Activated T-cell treated with anti-CD3 and anti-CD28 coated beads for 24 hours (primary cell): ENCODE data around the gene FBXL22.

ENCODE experiments used
- DNase-seq: peaks from one replicate; pipeline ENCODE4 v3.0.0-alpha.2; 2020; ENCODE audit warnings: low read depth

The FBXL22 gene

DNA sequence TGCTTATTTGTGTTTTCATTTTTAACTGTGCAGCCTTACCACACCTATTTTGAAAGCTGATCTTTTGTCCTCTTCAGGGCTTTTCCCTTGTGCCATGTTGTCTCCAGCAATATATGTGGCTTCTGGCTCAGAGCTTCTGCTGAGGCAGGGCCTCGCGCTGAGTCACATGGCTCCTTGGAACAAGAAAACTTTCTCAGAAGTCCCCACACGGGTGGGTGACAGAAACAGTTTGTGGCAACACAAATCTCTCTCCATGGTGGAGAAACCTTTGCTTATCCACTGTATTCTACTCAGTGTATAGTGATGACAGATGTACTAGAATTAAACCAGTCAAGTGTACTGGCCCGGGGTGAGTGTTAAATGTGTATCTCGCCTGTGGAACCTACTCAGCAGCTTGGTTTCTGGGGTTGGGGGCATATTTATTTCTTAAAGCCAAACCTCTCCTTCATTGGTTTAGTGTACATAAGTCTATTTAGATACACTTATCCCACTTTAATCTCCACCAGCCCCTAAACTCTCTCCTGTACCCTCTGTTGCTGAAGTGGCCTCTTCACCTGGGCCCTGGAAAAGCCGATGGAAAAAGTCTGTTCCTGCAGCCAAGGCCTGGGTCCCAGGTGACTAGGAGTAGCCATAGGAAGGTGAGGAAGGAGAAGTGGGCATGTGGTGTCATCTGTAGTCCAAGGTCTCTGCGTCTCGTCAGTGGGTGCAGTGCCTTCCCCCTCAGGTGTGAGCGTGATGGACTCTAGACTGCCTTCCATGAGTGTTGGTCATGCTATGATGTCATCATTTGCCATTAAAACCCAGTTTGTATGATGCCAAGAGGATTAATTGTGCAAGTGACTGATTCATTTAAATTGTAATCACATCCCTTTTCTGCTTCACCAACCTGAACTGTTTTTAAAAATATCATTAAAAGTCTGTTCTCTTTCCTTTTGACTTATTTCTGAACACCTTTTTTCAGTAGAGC, 3.2 kb upstream of the FBXL22 start:
- DNase-seq = peak; percentile 32

DNA sequence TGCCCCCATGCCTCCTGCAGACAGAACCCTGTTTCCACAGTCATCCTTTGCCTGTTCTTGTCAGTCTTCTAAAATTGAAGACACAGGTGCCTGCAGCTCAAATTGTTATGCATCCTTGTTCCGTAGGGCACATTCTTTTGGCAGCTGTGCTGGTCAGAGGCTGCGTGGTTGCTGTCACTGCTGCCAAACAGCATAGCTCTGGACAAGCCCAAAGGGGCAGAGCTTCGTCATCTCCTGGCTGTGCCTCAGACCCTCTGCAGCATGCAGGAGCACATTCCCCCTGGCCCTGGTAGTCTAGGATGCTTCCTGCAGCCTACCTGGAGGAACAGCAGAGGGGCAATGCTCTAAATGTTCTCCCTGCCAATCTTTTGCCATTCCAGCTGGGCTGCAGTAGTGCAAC, 2.1 kb upstream of the FBXL22 start:
- no peak for DNase-seq

DNA sequence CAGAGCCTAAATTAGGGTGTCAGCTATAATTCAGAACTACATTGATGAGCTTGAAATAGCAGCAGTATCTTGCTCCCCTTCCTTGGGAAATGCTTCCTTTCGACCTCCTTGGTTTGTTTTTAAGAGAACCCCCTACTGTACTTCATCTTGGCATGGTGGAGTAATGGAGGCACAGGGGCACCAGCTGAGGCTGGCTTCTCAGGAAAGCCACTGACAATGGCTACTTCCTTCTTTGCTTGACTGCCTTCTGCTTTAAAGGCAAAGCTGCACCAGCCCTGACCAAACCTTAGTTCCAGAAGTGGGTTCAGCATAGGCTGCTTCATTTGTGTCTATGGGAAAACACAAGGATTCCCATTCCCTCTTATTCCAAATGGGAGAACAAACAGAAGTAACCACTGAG, 1.5 kb upstream of the FBXL22 start:
- no peak for DNase-seq

DNA sequence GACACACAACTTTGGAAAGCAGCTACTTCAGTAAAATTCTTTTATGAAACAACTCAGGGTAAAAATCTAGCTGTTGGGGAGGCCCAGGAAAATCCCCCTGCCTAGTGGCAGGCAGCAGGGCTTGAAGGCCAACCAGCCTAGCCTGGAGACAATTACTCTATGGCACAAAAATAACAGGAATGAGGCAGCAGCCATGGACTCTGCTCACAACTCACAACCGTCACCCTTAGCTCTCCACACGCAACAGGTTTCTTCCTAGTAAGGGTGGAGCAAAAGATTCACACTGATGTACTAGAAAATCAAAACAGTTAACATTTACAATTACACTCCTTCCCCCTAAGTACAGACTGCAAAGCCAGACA, 530 bp upstream of the FBXL22 start:
- no peak for DNase-seq

DNA sequence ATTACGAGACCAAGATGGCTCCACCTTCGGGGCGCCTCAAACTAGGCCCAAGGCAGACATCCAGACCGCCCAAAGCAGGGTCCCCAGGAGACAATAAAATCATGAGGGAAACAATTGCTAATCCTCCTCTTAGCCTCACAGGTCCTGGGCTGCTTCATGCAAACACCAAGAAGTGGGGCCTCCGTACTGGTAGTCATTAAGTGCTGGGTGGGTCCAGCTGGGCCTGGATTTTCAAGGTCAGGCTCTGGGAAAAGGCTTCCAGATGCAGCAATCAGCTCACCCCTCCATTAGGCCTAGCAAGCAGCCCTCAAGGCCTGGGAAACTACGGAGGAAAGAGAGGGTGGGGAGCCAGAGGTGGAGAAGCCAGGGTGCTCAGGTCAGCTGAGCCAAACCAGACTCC, 634 bp downstream of the FBXL22 start:
- DNase-seq = no peak

DNA sequence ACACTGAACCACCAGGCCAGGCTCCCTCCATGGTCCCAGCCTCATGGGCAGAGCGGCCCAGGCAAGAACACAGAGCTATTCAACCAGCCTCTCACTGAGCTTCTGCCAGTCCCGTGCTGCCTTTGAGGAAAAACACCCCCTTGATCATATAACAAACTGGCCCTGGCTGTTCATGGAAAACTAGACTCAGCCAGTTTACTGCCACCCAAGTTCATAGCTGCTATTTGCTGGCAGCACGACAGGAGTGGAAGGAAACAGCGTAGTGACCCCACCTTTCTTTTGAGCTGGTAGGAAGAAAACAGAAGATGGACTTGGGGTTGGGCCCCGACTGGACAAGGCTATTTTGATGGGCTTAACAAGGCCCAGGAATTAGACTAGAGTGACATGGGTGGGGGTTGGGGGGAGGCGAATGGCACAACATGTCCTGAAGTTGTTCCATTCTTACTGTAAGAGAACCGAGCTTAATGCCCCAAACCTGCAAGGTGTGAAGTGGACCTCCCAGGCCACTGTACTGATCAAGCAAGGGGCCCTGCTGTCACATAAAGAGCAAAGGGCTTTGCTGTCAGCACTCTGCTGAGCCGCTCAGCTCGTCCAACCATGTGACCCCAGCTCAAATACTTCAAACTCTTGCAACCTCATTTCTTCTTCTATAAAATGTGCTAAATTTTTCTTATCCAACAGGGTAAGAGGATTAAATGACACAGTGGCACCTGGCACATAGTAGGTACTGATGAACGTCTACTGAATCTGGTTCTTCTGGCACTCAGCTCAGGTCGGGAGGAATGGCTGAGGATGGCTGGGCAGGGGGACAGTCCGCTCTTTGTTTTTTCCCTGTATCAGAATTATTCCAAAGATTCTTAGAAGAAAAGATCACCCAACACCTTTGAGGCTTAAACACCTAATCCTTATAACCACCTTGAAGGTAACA, 1.6 kb downstream of the FBXL22 start:
- DNase-seq = no peak

DNA sequence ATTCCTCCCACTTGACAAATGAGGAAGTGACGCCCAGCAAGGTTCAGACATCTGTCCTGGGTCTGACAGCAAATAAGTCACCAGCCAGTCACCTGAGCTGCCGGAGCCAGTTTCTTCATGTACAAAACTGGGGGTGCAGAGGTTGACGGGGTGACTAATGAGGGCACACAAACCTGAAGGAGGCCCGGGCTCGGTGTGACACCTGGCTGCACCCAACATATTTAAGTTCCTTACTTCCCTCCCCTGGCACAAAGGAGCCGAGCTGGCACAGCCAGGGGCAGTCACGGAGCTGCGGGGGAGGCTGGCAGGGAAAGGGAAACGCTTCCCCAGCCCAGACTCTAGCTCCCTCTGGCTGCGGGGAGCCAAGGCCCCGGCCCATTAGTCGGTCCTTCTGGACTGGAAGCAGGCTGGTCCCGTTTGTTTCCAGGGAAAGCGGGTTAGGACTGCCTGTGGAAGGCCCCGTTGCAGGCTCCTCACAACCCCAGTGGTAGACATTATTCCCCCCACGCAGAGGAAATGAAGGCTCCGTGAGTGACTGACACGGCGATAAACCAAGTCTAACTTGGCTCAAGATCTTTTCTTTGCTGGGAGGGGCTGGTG, 2.3 kb downstream of the FBXL22 start:
- DNase-seq = no peak

DNA sequence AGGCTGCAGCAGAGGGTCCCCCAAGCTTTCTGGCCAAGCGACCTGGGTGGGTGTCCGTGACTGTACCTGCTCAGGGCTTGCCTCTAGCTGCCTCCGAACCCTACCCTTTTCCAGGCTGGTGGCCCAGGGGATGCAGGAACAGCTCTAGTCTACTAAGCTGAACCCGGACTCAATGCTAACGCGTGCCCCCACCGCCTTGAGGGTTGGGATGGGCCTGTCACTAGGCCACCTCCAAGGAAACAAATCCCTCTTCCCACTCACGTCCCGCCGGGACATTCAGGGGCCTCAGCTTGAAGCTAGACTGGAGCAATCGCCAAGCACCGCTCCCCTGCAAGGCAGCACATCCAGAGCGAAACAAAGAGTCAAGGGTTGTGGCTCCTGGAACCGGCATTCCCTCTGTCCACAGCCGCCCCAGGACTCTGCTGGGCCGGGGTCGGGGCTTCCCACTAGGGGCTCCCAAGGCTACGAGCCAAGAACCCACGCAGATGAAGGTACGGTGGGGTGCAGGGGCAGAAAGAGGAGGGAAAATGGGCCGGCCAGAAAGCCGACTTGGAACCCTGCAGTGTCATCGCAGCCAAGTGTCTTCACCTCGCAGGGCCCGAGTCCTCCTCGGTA, 2.9 kb downstream of the FBXL22 start:
- no peak for DNase-seq

DNA sequence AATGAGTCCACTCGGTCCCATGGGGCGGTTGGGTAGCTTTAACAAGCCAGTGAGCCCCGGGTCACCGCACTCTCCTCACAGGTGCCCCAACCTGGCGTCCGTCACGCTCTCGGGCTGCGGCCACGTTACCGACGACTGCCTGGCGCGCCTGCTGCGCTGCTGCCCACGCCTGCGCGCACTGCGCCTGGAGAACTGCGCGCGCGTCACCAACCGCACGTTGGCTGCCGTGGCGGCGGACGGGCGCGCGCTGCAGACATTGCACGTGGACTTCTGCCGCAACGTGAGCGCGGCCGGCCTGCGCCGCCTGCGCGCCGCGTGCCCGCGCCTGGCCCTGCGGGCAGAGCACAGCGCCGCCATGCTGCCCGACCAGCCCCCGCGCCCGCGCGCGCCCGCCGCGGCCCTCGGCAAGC, 3.4 kb downstream of the FBXL22 start:
- DNase-seq = peak; percentile 89

DNA sequence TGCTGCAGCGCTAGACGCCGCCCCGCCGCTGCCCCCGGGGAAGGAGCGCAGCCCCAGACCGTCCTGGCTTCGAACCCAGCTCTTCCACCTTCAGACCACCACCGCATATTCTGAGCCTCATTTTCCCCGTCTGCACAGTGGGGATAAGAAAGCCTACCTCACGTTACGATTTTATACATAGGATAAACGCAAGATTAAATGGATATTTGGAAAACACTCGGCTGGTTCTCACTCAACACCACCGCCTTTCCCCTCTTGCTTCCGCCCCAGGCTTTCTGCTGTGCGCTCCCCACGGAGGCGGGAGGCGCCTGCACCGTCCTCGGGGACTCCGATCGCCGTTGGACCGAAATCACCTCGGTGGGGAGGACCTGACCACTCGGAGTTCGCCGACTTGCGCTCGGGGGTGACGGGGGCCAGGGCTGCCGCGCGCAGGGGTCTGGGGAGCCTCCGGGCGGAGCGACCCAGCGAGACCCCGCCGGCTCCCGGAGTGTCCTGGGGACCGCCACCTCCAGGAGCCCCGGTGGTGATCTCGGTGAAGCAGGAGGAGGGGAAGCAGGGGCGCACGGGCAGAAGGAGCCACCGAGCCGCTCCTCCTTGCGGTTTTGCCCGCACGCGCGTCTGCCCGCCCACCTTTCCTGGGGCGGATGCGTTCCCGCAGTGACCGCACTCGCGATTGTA, 4.0 kb downstream of the FBXL22 start:
- peak; percentile 38 for DNase-seq

DNA sequence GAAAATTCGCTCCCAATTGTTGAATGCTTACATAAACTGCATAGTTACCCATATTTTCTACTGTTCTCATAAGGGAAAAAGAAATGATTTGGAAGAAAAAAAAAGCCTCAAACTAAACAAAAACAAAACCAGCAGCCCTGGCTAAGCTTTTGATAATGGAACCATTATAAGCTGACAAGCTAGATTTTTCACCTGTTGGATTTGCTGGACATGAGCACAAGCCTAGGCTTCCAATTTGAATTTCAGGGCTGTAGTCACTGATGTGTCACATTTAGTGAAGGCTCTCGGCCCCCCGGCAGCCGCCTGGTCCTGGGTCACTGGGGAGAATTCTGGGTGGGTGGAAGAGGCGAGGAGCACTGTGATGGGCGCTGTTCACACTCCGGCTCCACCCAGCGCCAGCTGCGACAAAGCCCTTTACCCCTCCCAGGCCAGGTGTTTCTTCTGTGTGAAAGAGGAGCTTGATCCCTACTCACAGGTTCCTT, 4.6 kb downstream of the FBXL22 start:
- DNase-seq = no peak

DNA sequence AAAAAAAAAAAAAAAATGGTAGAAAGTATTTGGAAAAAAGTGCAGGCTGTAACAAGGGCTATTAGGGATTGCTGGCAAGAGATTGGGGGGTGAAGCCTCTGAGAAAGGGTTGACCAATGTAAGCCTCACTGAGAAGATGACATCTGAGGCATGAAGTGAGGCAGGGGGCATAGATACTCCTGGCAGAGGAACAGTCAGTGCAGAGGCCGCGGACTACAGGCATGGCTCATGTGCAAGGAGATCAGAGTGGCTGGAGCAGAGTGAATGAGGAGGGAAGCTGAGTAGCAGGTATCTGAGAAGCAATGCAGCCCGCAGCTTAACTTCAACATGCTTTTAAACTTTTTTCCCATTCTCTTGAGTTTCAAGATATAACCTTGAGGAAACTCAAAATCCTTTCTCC, 5.4 kb downstream of the FBXL22 start:
- DNase-seq = no peak

DNA sequence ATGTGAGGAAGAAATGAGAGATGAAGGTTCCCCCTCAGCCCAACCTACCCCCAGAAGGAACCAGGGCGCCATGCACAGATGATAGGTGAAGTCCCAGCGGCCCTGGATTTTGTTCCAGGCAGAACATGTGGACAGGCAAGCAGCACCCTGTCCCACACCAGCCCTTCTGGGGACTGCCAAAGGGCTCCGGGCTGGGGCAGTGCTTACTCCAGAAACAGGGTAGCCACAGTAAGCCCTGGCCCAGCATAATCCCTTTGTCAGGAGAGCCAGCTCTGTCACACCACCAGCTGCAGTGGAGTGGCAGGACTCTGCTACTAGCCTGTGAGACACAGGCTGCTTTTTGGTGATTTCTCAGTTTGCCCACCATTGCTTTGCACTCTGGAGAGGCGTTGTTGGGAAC, 6.3 kb downstream of the FBXL22 start:
- no peak for DNase-seq

DNA sequence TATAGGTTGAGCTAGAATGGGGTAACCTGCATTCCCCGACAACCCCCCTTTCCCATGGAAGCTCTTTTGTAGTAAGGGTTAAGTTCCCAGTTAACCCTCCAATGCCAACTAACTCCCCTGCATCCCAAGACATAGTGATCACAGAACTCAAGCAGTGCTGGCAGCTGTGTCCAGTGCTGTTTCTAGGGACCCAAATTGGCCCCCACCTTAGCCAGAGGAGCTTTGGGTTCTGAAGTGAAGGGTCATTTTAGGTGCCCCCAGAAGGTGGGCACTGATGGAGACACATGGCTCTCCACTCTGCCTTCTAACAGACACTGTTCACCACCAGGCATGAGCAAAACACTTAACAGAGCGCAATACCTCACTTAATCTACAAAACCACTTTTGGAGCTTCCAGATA, 7.1 kb downstream of the FBXL22 start:
- DNase-seq = no peak

DNA sequence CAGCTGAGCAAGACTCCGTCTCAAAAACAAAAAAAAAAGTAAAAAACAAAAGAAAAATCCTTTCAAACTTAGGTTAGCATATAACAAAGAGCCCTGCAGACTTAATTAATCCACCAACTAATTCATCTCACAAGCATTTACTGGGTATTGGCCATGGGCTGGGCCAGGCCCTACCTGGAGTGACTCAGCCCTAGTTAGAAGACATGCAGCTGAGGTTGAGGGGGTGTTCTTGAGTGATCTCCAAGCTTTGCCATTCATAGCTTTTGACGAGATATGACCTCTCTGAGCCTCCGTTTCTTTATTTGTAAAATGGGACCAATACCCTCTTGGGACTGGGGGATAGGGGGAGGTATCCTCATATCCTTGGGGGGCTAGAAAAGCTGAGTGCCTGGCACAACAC, 7.8 kb downstream of the FBXL22 start:
- no peak for DNase-seq

DNA sequence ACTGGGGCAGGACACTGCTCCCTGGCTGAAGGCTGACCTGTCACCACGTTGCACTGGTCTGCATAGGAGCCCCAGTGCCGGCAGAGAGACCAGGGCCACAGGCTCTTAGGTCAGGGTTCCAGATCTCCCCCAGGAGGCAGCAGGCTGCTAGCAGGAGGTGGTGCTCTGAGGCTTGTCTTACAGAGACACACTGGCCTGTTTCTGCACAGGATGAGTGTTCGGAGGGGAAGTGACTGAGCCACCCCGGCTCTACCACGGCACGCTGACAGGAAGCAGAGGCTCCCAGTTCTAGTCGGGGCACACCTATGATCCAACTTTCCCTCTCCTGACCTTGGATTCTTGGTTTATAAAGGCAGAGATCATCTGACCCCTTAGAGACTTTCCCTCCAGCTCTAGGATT, 8.6 kb downstream of the FBXL22 start:
- DNase-seq = peak; percentile 45

DNA sequence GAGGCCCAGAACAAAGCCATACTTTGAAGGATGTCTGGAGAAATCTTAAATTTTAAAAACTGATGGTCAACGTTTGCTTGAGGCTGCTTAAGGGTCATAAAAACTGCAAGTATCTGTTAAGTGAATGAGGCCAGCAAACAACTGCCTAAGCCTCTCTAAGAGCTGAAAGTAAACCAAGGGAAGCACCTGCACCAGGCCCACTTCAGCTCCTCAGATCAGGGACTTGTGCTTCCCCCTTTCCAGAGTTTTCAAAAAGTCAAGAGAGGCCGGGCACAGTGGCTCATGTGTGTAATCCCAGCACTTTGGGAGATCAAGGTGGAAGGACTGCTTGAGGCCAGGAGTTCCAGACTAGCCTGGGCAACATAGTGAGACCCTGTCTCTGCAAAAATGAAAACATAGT, 9.1 kb downstream of the FBXL22 start:
- no peak for DNase-seq

DNA sequence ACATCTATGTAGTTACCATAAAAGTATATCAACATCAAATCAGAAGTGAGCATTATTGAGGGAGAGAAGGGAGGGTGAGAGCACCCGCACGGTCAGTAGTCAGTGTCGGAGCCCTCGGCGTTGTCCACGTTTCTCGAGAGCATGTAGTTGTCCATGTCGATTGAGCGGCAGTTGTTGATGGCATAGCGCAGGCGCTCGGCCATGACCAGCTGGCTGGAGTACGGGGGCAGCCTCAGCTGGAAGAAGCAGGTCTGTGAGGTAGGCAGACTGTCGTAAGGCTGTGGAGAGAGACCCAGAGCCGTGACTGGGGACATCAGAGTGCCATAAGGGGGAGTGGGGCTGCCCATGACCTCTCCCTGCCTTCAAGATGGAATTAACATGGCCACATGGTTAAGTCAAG, 11.8 kb downstream of the FBXL22 start:
- no peak for DNase-seq

DNA sequence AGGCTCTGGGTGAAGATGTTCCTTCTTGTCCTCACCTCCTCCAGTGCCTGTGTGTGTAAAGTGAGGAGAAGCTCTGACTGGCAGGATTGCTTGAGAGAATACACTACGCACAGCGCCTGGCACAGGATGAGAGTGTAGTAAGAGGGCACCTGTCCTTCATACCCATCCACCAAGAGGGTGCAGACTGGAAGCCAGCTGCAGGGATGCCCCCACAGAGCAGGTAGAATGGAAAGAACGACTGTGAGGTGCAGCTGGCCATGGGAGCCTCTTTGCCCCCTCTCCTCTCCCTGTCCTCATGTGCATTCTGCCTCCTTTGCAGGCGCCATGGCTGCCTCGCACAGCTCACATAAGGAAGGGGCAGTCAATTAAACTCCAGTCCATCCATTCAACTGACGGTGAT, 12.3 kb downstream of the FBXL22 start:
- DNase-seq = no peak

DNA sequence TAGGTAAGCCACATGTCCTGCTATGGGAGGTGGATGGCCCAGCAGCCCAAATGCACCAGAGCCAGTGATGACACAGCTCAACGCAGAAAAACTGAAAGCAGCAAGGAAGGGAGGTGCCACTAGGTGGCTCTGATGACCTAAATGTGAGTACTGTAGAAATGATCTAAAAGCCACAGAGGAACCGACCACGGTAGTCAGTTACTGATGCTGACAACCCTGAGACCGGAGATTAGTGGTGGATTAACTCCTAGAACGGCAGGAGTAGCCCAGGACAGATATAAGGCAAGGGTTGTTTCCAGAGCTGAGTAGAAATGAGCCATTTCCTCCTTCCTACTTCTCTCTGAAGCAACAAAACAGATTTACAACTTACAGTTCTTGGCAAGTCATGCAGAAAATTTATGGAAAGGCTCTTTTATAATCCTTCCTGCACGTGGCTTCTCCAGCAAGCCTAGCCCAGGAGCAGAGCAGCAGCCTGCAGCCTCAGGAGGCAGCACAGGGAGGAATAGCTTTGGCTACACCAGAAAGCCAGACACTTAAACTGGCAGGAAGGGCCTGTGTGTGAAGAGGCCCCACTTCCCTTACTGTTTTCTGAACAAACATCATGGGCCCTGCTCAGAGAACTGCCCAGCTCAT, 13.1 kb downstream of the FBXL22 start:
- DNase-seq = peak; percentile 75

DNA sequence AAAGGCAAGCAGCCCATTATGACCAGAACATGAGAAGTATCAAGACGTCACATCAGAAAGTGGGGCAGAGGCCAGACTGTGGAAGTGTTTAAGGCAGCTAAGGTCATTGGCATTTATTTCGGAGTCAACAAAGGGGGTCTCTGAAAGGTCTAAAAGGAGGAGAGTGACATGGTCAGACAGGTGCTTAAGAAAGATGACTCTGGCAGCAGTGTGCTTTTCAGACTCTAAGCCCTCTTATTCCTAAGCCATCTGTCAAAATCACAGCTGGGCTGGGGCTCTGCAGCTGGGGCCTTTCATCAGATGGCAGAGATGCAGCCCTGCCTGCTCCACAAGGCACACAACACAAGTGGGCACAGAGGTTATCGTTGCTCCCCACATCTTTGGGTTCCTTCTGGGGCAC, 14.0 kb downstream of the FBXL22 start:
- no peak for DNase-seq
